HAP-1 (cell line): ENCODE results near the gene CRYL1.
"Not testable (repeated sequence)": the region's sequence is repeated elsewhere in the genome, so short reads cannot be mapped to it uniquely, and the experiment has no call there.

Source experiments
- DNase-seq, 2 experiments: peaks; one replicate each; pipeline ENCODE4 v3.0.0-alpha.2; 2016 to 2020; ENCODE audit warnings: low spot score in 2 of 2
- H3K27me3 ChIP-seq: fragments of 250-450 bp; sonication (Bioruptor Pico); 2 replicates; pipeline ENCODE4 v1.5.1; 2020; ENCODE audit warnings: low read depth, mild to moderate bottlenecking, moderate library complexity
- H3K36me3 ChIP-seq: fragments of 250-450 bp; sonication (Bioruptor Pico); replicated peaks from 2 replicates; pipeline ENCODE4 v1.5.1; 2020; ENCODE audit warnings: mild to moderate bottlenecking
- H3K4me1 ChIP-seq: fragments of 250-450 bp; sonication (Bioruptor Pico); 2 replicates; pipeline ENCODE4 v1.5.1; 2020; ENCODE audit warnings: mild to moderate bottlenecking
- H3K4me3 ChIP-seq: fragments of 250-450 bp; sonication (Bioruptor Pico); 2 replicates; pipeline ENCODE4 v1.5.1; 2020; ENCODE audit warnings: mild to moderate bottlenecking, moderate library complexity
- H3K9me3 ChIP-seq: fragments of 250-450 bp; sonication (Bioruptor Pico); 2 replicates; pipeline ENCODE4 v1.5.1; 2020; ENCODE audit warnings: mild to moderate bottlenecking, moderate library complexity
- in situ Hi-C: fragments of 300-500 bp; cut with MboI; formaldehyde crosslinking; loops from 3 replicates; pipeline ENCODE4 v1.14.3; 2020; ENCODE audit warnings: low sequenced_read_pairs, inconsistent platforms, mixed read lengths

The CRYL1 gene

GRCh38 chr13:20442375-20442774 lies 83.3 kb downstream of the CRYL1 start:
- Histone ChIP-seq H3K4me3 (no peak overlapping the region), H3K4me1 (peaks cover 16% of the 10 kb centered on the region), H3K9me3 (no peaks in the 10 kb centered on the region), H3K27me3 (no peaks in the 10 kb centered on the region), H3K36me3 (no peaks in the 10 kb centered on the region)
- no peak for DNase-seq
- in situ Hi-C loops: no loop called here

- peak; percentile 58 to 98 for DNase-seq
- in situ Hi-C loops: no loop called here
- peaks cover 16% of the 10 kb centered on the region for H3K4me1 ChIP-seq
- no peaks in the 10 kb centered on the region for H3K27me3 ChIP-seq
- H3K36me3 ChIP-seq: no peaks in the 10 kb centered on the region
- no peaks in the 10 kb centered on the region for H3K9me3 ChIP-seq
- H3K4me3 ChIP-seq: no peak overlapping the region
Measured at GRCh38 chr13:20441879-20442278, 83.8 kb downstream of the CRYL1 start.

GRCh38 chr13:20441056-20441455 lies 84.6 kb downstream of the CRYL1 start:
- DNase-seq: no peak

GRCh38 chr13:20439261-20439660 lies 86.4 kb downstream of the CRYL1 start:
- Histone ChIP-seq H3K4me1 (peaks cover 16% of the 10 kb centered on the region), H3K4me3 (no peak overlapping the region), H3K36me3 (no peaks in the 10 kb centered on the region), H3K27me3 (no peaks in the 10 kb centered on the region), H3K9me3 (no peaks in the 10 kb centered on the region)
- in situ Hi-C loops: no loop called here
- no peak for DNase-seq

More at GRCh38 chr13:20441056-20441455, 84.6 kb downstream of the CRYL1 start:
- H3K9me3 ChIP-seq: no peaks in the 10 kb centered on the region
- in situ Hi-C loops: no loop called here
- no peaks in the 10 kb centered on the region for H3K36me3 ChIP-seq
- H3K4me1 ChIP-seq: peaks cover 16% of the 10 kb centered on the region
- H3K27me3 ChIP-seq: no peaks in the 10 kb centered on the region
- H3K4me3 ChIP-seq: no peak overlapping the region

- no peak overlapping the region for H3K4me3 ChIP-seq
- H3K36me3 ChIP-seq: no peaks in the 10 kb centered on the region
- no peaks in the 10 kb centered on the region for H3K9me3 ChIP-seq
- no peak for DNase-seq
- in situ Hi-C loops: no loop called here
- peaks cover 16% of the 10 kb centered on the region for H3K4me1 ChIP-seq
- H3K27me3 ChIP-seq: no peaks in the 10 kb centered on the region
Measured at GRCh38 chr13:20438801-20439200, 86.9 kb downstream of the CRYL1 start.

- H3K36me3 ChIP-seq: no peaks in the 10 kb centered on the region
- H3K4me3 ChIP-seq: no peak overlapping the region
- H3K27me3 ChIP-seq: no peaks in the 10 kb centered on the region
- no peak for DNase-seq
- in situ Hi-C loops: no loop called here
- H3K9me3 ChIP-seq: no peaks in the 10 kb centered on the region
- peaks cover 4% of the 10 kb centered on the region for H3K4me1 ChIP-seq
Measured at GRCh38 chr13:20436505-20436904, 89.2 kb downstream of the CRYL1 start.

GRCh38 chr13:20435616-20436368 lies 89.9 kb downstream of the CRYL1 start:
- Histone ChIP-seq H3K4me1 (no peaks in the 10 kb centered on the region), H3K9me3 (no peaks in the 10 kb centered on the region), H3K4me3 (no peak overlapping the region), H3K27me3 (no peaks in the 10 kb centered on the region), H3K36me3 (no peaks in the 10 kb centered on the region)
- in situ Hi-C loops: no loop called here
- no peak for DNase-seq

GRCh38 chr13:20434210-20434609 lies 91.4 kb downstream of the CRYL1 start:
- H3K4me1 ChIP-seq, H3K9me3 ChIP-seq, H3K4me3 ChIP-seq, DNase-seq, H3K27me3 ChIP-seq, H3K36me3 ChIP-seq, in situ Hi-C loops: not testable (repeated sequence)

GRCh38 chr13:20431687-20432384 lies 93.8 kb downstream of the CRYL1 start:
- in situ Hi-C loops: no loop called here
- Histone ChIP-seq H3K27me3 (no peaks in the 10 kb centered on the region), H3K36me3 (no peaks in the 10 kb centered on the region), H3K9me3 (no peaks in the 10 kb centered on the region), H3K4me3 (no peak overlapping the region), H3K4me1 (peaks cover 4% of the 10 kb centered on the region; the same call in 1 of the 2 replicates)
- DNase-seq: no peak

- H3K36me3 ChIP-seq: no peaks in the 10 kb centered on the region
- no peak for DNase-seq
- peaks cover 11% of the 10 kb centered on the region for H3K4me1 ChIP-seq
- H3K4me3 ChIP-seq: no peak overlapping the region
- no peaks in the 10 kb centered on the region for H3K9me3 ChIP-seq
- H3K27me3 ChIP-seq: no peaks in the 10 kb centered on the region
- in situ Hi-C loops: no loop called here
Measured at GRCh38 chr13:20431080-20431479, 94.6 kb downstream of the CRYL1 start.

- no peak for DNase-seq
- Histone ChIP-seq H3K27me3 (no peaks in the 10 kb centered on the region), H3K36me3 (no peaks in the 10 kb centered on the region), H3K4me1 (peaks cover 14% of the 10 kb centered on the region), H3K4me3 (no peak overlapping the region), H3K9me3 (no peaks in the 10 kb centered on the region)
- in situ Hi-C loops: no loop called here
Measured at GRCh38 chr13:20430296-20430695, 95.4 kb downstream of the CRYL1 start.

- Histone ChIP-seq H3K4me3 (no peak overlapping the region), H3K9me3 (no peaks in the 10 kb centered on the region), H3K4me1 (peaks cover 14% of the 10 kb centered on the region), H3K27me3 (no peaks in the 10 kb centered on the region), H3K36me3 (no peaks in the 10 kb centered on the region)
- no peak for DNase-seq
- in situ Hi-C loops: no loop called here
Measured at GRCh38 chr13:20429682-20430081, 96.0 kb downstream of the CRYL1 start.

- no peaks in the 10 kb centered on the region for H3K36me3 ChIP-seq
- peaks cover 14% of the 10 kb centered on the region for H3K4me1 ChIP-seq
- H3K4me3 ChIP-seq: no peak overlapping the region
- H3K27me3 ChIP-seq: no peaks in the 10 kb centered on the region
- in situ Hi-C loops: no loop called here
- no peak for DNase-seq
- H3K9me3 ChIP-seq: no peaks in the 10 kb centered on the region
Measured at GRCh38 chr13:20428666-20429644, 96.7 kb downstream of the CRYL1 start.
